Activated naive CD4-positive, alpha-beta T cell treated with anti-CD3 and anti-CD28 coated beads, Interleukin-2, amount 50 U/mL, for 16 hours (primary cell): ENCODE data around the gene SPG21.

ENCODE experiments used
- DNase-seq: peaks from one replicate; pipeline ENCODE4 v3.0.0-alpha.2; 2020

The SPG21 gene

GRCh38 chr15:64990168-64990470 is 405 bp upstream of the SPG21 start:
- DNase-seq = no peak

GRCh38 chr15:64987136-64987535 is 2.6 kb downstream of the SPG21 start:
- no peak for DNase-seq

- DNase-seq = no peak
These were observed 4.2 kb downstream of the SPG21 start for GRCh38 chr15:64985366-64986033.

DNA sequence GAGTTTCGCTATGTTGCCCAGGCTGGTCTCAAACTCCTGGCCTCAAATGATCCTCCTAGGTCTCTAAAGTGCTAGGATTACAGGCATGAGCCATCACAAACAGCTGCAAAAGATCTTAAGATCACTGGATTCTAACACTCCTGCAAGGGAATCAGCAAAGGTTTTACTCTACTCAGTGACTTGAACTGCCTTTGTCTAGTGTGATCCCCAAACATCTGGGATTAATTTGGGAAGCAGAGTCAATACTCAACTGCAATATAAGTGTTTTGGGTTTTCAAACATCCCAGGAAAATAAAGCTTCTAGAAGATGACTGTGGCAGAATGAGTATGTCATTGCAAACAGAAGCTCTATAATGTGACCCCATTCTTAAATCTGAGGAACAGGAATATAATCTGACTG is 7.2 kb downstream of the SPG21 start:
- DNase-seq = no peak

DNA sequence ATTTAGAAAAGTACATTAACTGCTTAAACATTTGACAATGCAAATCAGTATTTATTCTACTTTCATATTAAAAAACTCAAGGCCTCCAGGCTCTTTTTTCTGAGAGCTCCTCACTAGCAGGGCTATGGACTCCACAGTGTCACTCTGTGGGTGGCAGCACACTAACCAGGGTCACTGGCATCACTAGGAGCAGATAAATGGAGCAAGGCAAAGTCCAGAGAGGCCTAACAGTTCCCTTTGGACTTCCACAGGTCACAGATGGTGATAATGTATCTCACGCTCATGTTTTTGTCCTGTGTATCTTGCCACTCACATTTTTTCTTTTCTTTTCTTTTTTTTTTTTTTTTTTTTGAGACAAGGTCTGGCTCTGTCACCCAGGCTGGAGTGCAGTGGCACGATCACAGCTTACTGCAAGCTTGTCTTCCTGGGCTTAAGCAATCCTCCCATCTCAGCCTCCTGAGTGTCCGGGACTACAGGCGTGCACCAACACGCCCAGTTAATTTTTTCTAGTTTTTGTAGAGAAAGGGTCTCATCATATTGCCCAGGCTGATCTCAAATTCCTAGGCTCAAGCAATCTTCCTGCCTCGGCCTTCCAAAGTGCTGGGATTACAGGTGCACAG is 7.8 kb downstream of the SPG21 start:
- no peak for DNase-seq

DNA sequence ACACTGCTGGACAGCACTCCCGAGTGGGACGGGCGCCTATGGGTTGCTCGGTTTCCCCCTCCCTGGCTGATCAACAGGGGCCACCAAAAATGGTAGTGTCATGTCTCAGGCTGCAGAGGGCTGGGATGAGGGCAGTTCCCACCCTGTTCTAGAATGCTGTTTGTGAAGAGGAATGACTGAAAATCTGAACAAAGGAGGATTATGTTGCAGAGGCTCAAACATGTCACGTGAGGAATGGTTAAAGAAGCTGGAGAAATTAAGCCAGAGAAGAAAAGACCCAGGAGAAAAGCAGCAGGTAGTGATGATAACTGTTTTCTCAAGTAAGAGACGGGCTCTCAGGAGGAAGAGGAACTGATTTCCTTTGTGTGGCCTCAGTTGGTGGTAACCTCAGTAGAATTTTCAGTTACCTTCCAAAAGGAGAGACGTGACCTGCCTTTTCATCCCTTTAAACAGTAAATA is 10.4 kb downstream of the SPG21 start:
- DNase-seq = no peak

DNA sequence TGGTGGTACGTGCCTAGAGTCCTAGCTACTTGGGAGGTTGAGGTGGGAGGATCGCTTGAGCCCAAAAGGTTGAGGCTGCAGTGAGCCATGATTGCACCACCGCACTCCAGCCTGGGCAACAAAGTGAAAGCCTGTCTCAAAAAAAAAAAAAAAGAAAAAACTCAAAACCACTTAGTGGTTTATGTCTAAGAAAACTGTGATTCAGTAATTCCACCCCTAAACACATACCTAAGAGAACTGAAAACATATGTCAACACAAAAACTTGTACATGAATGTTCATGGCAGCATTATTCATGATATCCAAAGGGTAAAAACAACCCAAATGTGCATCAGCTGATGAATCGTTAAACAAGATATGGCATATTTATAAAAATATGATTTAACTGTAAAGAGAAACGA is 14.3 kb downstream of the SPG21 start:
- no peak for DNase-seq

- DNase-seq = no peak
These were observed 19.0 kb downstream of the SPG21 start for GRCh38 chr15:64970698-64971097.

DNA sequence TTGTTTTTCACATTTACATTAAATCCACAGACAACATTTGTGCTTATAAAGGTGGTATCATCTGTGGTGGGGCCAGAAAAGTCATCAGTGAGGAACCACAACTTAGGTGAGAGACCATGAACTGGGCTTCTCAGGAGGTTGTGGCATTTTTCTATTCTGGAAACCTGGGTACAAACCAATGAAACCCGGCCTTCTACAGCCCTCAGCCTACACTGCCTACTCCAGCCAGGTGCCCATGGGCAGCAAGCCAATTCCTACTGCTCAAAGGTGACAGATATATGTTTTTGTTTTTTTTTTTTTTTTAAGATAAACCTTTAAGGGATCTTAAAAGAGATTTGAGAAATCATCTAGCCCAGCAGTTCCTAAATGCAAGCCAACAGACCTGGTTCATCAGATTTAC is 20.3 kb downstream of the SPG21 start:
- no peak for DNase-seq

GRCh38 chr15:64961013-64961412 is 28.7 kb downstream of the SPG21 start:
- no peak for DNase-seq

- no peak for DNase-seq
These were observed 29.6 kb downstream of the SPG21 start for GRCh38 chr15:64960153-64960552.

DNA sequence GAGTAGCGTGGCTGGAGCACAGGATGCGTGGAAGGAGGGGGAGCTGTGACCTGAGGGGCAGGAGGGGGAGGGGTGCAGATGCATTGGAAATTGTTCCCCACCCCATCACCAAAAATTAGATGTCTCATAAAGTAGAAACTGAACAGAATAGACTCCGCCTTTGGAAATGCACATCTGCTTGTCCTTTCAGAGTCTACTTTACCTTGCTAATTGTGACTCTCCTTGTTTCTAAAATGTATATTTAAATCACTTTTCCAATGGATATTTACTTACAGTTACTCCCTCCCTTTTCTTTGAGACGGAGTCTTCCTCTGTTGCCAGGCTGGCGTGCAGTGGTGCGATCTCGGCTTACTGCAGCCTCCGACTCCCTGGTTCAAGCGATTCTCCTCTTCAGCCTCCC is 30.6 kb downstream of the SPG21 start:
- DNase-seq = no peak

DNA sequence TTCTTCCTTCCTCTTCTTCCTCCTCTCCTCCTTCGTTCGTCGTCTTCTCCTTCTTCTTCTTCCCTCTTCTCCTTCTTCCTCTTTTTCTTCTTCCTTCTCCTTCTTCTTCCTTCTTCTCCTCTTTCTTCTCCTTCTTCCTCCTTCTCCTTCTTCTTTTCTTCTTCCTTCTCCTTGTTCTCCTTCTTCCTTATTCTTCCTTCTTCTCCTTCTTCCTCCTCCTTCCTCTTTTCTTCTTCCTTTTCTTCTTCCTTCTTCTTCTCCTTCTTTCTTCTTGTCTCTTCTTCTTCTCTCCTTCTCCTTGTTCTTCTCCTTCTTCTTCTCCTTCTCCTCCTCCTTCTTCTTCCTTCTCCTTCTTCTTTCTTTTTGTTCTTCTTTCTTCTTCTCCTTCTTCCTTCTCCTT is 35.3 kb downstream of the SPG21 start:
- no peak for DNase-seq

GRCh38 chr15:64951777-64952418 is 37.8 kb downstream of the SPG21 start:
- no peak for DNase-seq

- DNase-seq = no peak
These were observed 38.8 kb downstream of the SPG21 start for GRCh38 chr15:64950888-64951287.

DNA sequence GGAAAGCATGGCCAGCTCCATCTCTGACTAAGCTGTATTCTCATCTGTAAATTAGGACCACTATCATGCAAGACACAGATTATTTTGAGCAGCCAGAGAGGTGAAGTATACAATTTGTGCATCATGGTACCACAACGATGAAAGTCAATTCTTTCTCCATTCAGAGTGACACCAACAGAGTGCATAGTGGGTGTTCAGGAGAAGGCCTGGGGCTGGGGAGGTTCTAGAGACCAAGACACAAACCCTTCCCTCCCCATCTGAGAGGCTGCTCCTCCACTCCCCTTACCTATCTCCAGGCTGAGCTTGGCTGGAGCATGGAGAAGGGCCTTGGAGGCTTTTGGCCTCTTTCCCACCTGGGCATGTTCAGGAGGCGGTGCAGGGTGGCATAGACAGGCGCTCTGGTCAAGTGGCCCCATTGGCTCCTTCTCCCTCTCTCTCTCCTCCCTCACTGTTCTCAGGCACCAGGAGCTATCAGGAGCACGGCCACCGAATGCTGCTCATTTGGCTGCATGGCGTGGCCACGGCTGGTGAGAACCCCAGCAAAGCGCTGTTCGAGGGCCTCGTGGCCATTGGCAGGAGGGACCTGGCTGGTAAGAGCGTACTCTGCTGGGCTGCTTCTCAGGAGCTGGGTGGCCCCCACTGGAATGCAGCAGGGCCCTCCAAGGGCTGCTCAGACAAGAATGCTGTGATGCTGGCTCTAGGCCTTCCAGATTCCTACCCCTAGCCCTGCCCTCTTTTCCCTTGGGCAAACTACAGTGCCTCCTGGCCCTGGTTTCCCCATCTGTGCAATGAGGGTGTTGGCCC is 40.1 kb downstream of the SPG21 start:
- no peak for DNase-seq

- DNase-seq = no peak
These were observed 40.8 kb downstream of the SPG21 start for GRCh38 chr15:64948916-64949315.

GRCh38 chr15:64947211-64947610 is 42.5 kb downstream of the SPG21 start:
- DNase-seq = no peak

DNA sequence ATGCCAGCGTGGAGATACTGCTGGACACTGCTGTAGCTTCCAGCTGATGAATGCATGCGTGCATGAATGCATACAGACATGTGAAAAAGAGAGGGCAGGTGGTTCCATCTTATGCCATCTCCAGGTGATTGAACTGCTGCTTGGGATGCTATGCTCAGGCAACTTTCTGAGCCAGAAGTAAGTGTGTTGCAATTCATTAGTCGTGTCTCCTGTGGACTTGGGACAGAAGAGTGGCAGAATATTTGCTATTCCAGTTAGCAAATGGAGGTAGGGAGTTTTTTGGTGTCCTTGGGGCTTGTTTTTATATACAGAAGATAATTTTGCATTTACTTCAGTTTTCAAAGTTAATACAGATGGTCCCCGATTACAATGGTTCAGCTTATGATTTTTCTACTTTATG is 44.8 kb downstream of the SPG21 start:
- DNase-seq = no peak

- no peak for DNase-seq
These were observed 46.0 kb downstream of the SPG21 start for GRCh38 chr15:64943512-64944225.

- no peak for DNase-seq
These were observed 47.4 kb downstream of the SPG21 start for GRCh38 chr15:64942356-64942755.

GRCh38 chr15:64938192-64938591 is 51.5 kb downstream of the SPG21 start:
- no peak for DNase-seq

DNA sequence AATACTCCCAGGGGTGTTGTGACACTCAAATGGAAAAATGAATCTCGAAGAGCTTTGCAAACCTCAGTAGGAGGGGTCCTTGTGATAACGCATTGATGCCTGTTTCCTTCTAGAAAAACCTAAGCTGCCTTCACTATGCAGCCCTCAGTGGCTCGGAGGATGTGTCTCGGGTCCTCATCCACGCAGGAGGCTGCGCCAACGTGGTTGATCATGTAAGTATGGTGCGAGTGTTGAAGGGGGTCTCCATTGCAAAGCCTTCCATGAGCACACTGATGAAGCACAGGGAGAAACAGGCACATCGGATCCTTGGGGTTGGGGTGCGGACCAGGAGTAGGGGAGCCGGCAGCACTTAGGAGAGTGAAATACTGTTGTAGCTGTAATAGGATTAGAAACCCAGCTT is 55.7 kb downstream of the SPG21 start:
- DNase-seq = no peak
